Measurements from ENCODE around the gene RASGRF2. TPM values are rescaled to one million over a fixed set of nuclear protein-coding genes. Genes with fewer than 3 reads are reported as not detected.

The RASGRF2 gene
- total and polyA plus RNA-seq, 8 donors: 0.63 to 9.0 (median 4.0) TPM

- no peak overlapping the region for H3K4me3 ChIP-seq
- H3K27ac ChIP-seq: no peak overlapping the region
- no peak for DNase-seq
- 76 to 88% (median 80%) methylated on average over 8 of the region's 8 CpGs for whole genome bisulfite sequencing, 5 donors
- intact Hi-C loops (cut with DNase I; ENCODE audit: low total_unique reads): no loop called here
- no peak for TF ChIP-seq CTCF (IDR thresholded peaks at IDR 0.05)
- TF ChIP-seq POLR2A (IDR thresholded peaks at IDR 0.05): no peak
- TF ChIP-seq EP300 (IDR thresholded peaks at IDR 0.05): no peak
- no peak for TF ChIP-seq POLR2AphosphoS5 (IDR thresholded peaks at IDR 0.05)
- H3K36me3 ChIP-seq: no peaks in the 10 kb centered on the region
- H3K4me1 ChIP-seq: peaks cover 0 to 8% (median 0%) of the 10 kb centered on the region in 4 donors
- no peaks in the 10 kb centered on the region for H3K27me3 ChIP-seq
- no peaks in the 10 kb centered on the region for H3K9me3 ChIP-seq
These were observed 185.3 kb downstream of the RASGRF2 start for GRCh38 chr5:81145329-81145935.

- 81 to 97% (median 89%) methylated on average over 1 of the region's 1 CpG for WGBS, 5 donors
These were observed 185.9 kb downstream of the RASGRF2 start for GRCh38 chr5:81146031-81146430.

GRCh38 chr5:81147011-81147885 is 187.1 kb downstream of the RASGRF2 start:
- intact Hi-C loops (cut with DNase I; ENCODE audit: low total_unique reads): no loop called here
- Histone ChIP-seq H3K4me1 (no peaks in the 10 kb centered on the region), H3K9me3 (no peaks in the 10 kb centered on the region), H3K27ac (no peak overlapping the region), H3K4me3 (no peak overlapping the region), H3K27me3 (no peaks in the 10 kb centered on the region), H3K36me3 (no peaks in the 10 kb centered on the region)
- 55 to 72% (median 71%) methylated on average over 6 of the region's 6 CpGs for WGBS, 5 donors
- TF ChIP-seq EP300 (IDR thresholded peaks at IDR 0.05): no peak
- TF ChIP-seq CTCF (IDR thresholded peaks at IDR 0.05): no peak
- TF ChIP-seq POLR2A (IDR thresholded peaks at IDR 0.05): no peak
- TF ChIP-seq POLR2AphosphoS5 (IDR thresholded peaks at IDR 0.05): no peak
- no peak for DNase-seq

More at GRCh38 chr5:81146031-81146430, 185.9 kb downstream of the RASGRF2 start:
- no peak for TF ChIP-seq POLR2AphosphoS5 (IDR thresholded peaks at IDR 0.05)
- no peak for TF ChIP-seq EP300 (IDR thresholded peaks at IDR 0.05)
- TF ChIP-seq POLR2A (IDR thresholded peaks at IDR 0.05): no peak
- TF ChIP-seq CTCF (IDR thresholded peaks at IDR 0.05): no peak
- intact Hi-C loops (cut with DNase I; ENCODE audit: low total_unique reads): no loop called here
- DNase-seq: no peak
- no peaks in the 10 kb centered on the region for H3K9me3 ChIP-seq
- H3K4me1 ChIP-seq: peaks cover 0 to 2% (median 0%) of the 10 kb centered on the region in 4 donors
- H3K27me3 ChIP-seq: no peaks in the 10 kb centered on the region
- no peaks in the 10 kb centered on the region for H3K36me3 ChIP-seq
- H3K4me3 ChIP-seq: no peak overlapping the region
- H3K27ac ChIP-seq: no peak overlapping the region

- DNase-seq: no peak
- H3K9me3 ChIP-seq: no peaks in the 10 kb centered on the region
- no peak overlapping the region for H3K27ac ChIP-seq
- H3K4me3 ChIP-seq: no peak overlapping the region
- 64 to 74% (median 69%) methylated on average over 7 of the region's 7 CpGs for WGBS, 5 donors
- intact Hi-C loops (cut with DNase I; ENCODE audit: low total_unique reads): no loop called here
- H3K27me3 ChIP-seq: no peaks in the 10 kb centered on the region
- no peaks in the 10 kb centered on the region for H3K36me3 ChIP-seq
- TF ChIP-seq POLR2A (IDR thresholded peaks at IDR 0.05): no peak
- H3K4me1 ChIP-seq: no peaks in the 10 kb centered on the region
These were observed 187.9 kb downstream of the RASGRF2 start for GRCh38 chr5:81147886-81148571.
